ENCODE data around the gene SLC10A4.

SLC10A4 gene

GRCh38 chr4:48504352-48504751 is 21.2 kb downstream of the SLC10A4 start:
- Histone ChIP-seq H4K20me1 (ENCODE audit: low read depth, low read length) (no peaks in the 10 kb centered on the region), H3K4me3 (ENCODE audit: insufficient read depth, low read length, poor library complexity, severe bottlenecking) (no peak overlapping the region), H3K27ac (ENCODE audit: low read depth, low read length) (no peak overlapping the region), H3K79me2 (ENCODE audit: insufficient read depth, low read length) (no peaks in the 10 kb centered on the region), H2AFZ (ENCODE audit: low read depth, low read length, severe bottlenecking) (no peak overlapping the region), H3K4me2 (ENCODE audit: low read depth, low read length, poor library complexity, severe bottlenecking) (no peak overlapping the region), H3K36me3 (ENCODE audit: low read length) (peaks cover 39% of the 10 kb centered on the region; the same call in 1 of the 2 replicates), H3K9me3 (ENCODE audit: insufficient read depth, low read length) (no peaks in the 10 kb centered on the region), H3K9me2 (replicated peaks; ENCODE audit: insufficient read depth, low read length) (no peaks in the 10 kb centered on the region), H3K27me3 (ENCODE audit: low read length) (no peaks in the 10 kb centered on the region), H3F3A (ENCODE audit: insufficient read depth) (no peaks in the 10 kb centered on the region), H3K9ac (ENCODE audit: low read length) (no peak overlapping the region)
- no peak for TF ChIP-seq CTCF (IDR thresholded peaks at IDR 0.05; ENCODE audit: insufficient read depth, low read length, poor library complexity, severe bottlenecking)
- TF ChIP-seq EZH2phosphoT487 (conservative IDR thresholded peaks at IDR 0.05; ENCODE audit: low read length) = no peak

- peaks cover 45% of the 10 kb centered on the region; the same call in 1 of the 2 replicates for H3K36me3 ChIP-seq (ENCODE audit: low read length)
- H3K79me2 ChIP-seq (ENCODE audit: insufficient read depth, low read length) = no peaks in the 10 kb centered on the region
- TF ChIP-seq EZH2phosphoT487 (conservative IDR thresholded peaks at IDR 0.05; ENCODE audit: low read length) (no peak), CTCF (IDR thresholded peaks at IDR 0.05; ENCODE audit: insufficient read depth, low read length, poor library complexity, severe bottlenecking) (no peak)
- no peaks in the 10 kb centered on the region for H3K9me2 ChIP-seq (replicated peaks; ENCODE audit: insufficient read depth, low read length)
- no peaks in the 10 kb centered on the region for H3F3A ChIP-seq (ENCODE audit: insufficient read depth)
- no peak overlapping the region for H3K4me3 ChIP-seq (ENCODE audit: insufficient read depth, low read length, poor library complexity, severe bottlenecking)
- no peaks in the 10 kb centered on the region for H3K9me3 ChIP-seq (ENCODE audit: insufficient read depth, low read length)
- H4K20me1 ChIP-seq (ENCODE audit: low read depth, low read length) = no peaks in the 10 kb centered on the region
- no peak overlapping the region for H3K4me2 ChIP-seq (ENCODE audit: low read depth, low read length, poor library complexity, severe bottlenecking)
- no peaks in the 10 kb centered on the region for H3K27me3 ChIP-seq (ENCODE audit: low read length)
- no peak overlapping the region for H2AFZ ChIP-seq (ENCODE audit: low read depth, low read length, severe bottlenecking)
- no peak overlapping the region for H3K27ac ChIP-seq (ENCODE audit: low read depth, low read length)
- H3K9ac ChIP-seq (ENCODE audit: low read length) = no peak overlapping the region
Observed at GRCh38 chr4:48506716-48507115, 23.6 kb downstream of the SLC10A4 start.

- H3K27ac ChIP-seq (ENCODE audit: low read depth, low read length) = no peak overlapping the region
- no peaks in the 10 kb centered on the region for H3K79me2 ChIP-seq (ENCODE audit: insufficient read depth, low read length)
- TF ChIP-seq EZH2phosphoT487 (conservative IDR thresholded peaks at IDR 0.05; ENCODE audit: low read length) (no peak), CTCF (IDR thresholded peaks at IDR 0.05; ENCODE audit: insufficient read depth, low read length, poor library complexity, severe bottlenecking) (no peak)
- peaks cover 59% of the 10 kb centered on the region for H3K36me3 ChIP-seq (ENCODE audit: low read length)
- H3F3A ChIP-seq (ENCODE audit: insufficient read depth) = no peaks in the 10 kb centered on the region
- no peaks in the 10 kb centered on the region for H3K9me2 ChIP-seq (replicated peaks; ENCODE audit: insufficient read depth, low read length)
- H3K4me3 ChIP-seq (ENCODE audit: insufficient read depth, low read length, poor library complexity, severe bottlenecking) = no peak overlapping the region
- no peak overlapping the region for H3K4me2 ChIP-seq (ENCODE audit: low read depth, low read length, poor library complexity, severe bottlenecking)
- H3K27me3 ChIP-seq (ENCODE audit: low read length) = no peaks in the 10 kb centered on the region
- no peaks in the 10 kb centered on the region for H3K9me3 ChIP-seq (ENCODE audit: insufficient read depth, low read length)
- no peaks in the 10 kb centered on the region for H4K20me1 ChIP-seq (ENCODE audit: low read depth, low read length)
- H2AFZ ChIP-seq (ENCODE audit: low read depth, low read length, severe bottlenecking) = no peak overlapping the region
- no peak overlapping the region for H3K9ac ChIP-seq (ENCODE audit: low read length)
Observed at GRCh38 chr4:48509543-48509942, 26.4 kb downstream of the SLC10A4 start.

All from SU-DHL-6 (cell line).